ENCODE data around the gene NRF1.
A peak's percentile ranks its signal among the peaks of the same experiment; 100 is the strongest.
"Not testable (repeated sequence)": the region's sequence is repeated elsewhere in the genome, so short reads cannot be mapped to it uniquely, and the experiment has no call there.

Gene NRF1

DNA sequence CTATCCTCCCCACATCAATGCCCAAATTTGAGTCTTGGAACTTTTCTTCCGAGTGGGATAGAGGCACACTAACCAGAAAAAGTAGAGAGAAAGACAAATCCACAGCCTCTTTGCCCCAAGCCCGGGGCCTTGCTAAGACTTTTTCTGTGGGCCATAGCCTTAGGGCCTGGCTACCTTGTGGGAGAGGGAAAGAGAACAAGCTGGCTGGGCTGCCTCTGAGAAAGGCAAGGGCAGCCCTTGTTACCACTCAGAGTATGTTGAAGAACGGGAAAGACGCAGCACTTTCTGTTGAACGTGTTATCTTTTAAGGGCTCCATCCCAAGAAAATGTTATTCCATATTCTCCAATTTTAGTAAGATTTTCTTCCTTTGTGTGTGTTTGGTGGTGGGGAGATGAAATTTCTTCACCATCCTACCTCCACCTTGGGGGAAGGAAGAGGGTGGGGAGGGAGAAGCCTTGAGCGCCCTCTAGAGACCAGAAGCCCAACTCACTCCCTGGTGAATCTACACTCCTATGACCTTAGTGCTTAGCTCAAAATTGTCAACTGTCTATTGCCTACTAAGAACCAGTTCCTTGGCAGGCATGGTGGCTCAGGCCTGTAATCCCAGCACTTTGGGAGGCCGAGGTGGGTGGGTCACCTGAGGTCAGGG lies 3.9 kb upstream of the NRF1 start:
- DNase-seq = peak; percentile 49 to 66

GRCh38 chr7:129609666-129610065 lies 1.9 kb upstream of the NRF1 start:
- no peak for DNase-seq

DNA sequence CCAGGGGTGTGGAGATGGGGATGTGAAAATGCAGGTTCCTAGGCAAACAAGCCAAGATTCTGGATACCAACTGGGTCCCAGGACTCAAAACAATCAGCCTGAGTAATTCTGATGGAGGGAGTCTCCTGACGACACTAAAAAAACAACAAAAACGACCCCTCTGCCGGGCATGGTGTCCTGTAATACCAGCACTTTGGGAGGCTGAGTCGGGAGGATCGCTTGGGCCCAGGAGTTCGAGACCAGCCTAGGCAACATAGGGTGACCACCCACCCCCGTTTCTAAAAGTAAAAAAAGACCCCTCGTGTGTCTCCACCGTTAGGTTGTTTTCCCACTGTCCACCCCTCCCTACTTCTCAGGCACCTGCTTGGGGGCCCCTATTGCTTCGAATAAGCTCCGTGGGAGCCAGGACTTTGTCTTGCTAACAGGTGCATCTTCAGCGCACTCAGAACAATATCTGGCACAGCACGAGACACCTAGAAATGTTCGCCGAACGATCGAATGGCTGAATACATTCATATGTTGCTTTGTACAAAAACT lies 743 bp upstream of the NRF1 start:
- DNase-seq = peak in 1 of 2 experiments; percentile 40

- peak; percentile 59 to 63 for DNase-seq
Observed at GRCh38 chr7:129612112-129613015, 844 bp downstream of the NRF1 start.

GRCh38 chr7:129613016-129613337 lies 1.5 kb downstream of the NRF1 start:
- DNase-seq = no peak

GRCh38 chr7:129615018-129615417 lies 3.5 kb downstream of the NRF1 start:
- DNase-seq = peak in 1 of 2 experiments; percentile 38

DNA sequence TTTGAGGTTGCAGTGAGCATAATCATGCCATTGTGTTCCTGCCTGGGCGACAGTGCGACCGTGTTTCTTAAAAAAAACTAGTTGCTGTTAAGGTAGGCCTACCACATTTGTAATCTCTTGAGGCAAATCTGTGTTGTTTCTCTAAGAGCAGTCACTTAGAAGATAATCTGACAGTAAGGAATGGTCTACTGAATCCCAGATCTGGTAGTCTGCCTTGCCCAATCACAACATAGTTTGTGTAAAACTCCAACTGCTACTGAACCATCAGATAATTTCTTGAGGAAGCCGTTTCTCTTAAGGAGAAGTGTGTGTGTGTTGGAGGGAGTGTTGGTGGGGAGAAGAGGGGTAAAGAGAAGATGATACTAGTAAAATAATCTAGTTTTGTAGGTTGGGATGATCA lies 5.0 kb downstream of the NRF1 start:
- DNase-seq = no peak

GRCh38 chr7:129617178-129617577 lies 5.7 kb downstream of the NRF1 start:
- no peak for DNase-seq

GRCh38 chr7:129617652-129618051 lies 6.1 kb downstream of the NRF1 start:
- no peak for DNase-seq

DNA sequence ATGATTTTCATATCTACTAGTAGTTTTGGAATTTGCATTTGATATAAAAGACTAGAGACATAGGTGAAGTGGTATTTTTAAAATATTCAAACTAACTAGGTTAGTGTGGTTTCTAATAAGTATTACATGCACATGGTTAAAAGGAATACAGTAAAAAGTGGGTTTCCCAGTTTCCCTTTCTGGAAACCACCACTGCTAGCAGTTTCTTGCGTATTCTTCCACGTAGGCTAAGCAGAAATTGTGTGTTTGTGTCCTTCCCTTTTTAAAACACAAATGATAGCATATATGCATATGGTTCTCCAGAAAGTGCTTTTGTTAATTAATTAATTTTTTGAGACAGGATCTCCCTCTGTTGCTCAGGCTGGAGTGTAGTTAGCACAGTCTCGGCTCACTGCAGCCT lies 15.4 kb downstream of the NRF1 start:
- DNase-seq = no peak

- DNase-seq = no peak
Observed at GRCh38 chr7:129630341-129630740, 18.8 kb downstream of the NRF1 start.

GRCh38 chr7:129634361-129635034 lies 23.0 kb downstream of the NRF1 start:
- DNase-seq = no peak

DNA sequence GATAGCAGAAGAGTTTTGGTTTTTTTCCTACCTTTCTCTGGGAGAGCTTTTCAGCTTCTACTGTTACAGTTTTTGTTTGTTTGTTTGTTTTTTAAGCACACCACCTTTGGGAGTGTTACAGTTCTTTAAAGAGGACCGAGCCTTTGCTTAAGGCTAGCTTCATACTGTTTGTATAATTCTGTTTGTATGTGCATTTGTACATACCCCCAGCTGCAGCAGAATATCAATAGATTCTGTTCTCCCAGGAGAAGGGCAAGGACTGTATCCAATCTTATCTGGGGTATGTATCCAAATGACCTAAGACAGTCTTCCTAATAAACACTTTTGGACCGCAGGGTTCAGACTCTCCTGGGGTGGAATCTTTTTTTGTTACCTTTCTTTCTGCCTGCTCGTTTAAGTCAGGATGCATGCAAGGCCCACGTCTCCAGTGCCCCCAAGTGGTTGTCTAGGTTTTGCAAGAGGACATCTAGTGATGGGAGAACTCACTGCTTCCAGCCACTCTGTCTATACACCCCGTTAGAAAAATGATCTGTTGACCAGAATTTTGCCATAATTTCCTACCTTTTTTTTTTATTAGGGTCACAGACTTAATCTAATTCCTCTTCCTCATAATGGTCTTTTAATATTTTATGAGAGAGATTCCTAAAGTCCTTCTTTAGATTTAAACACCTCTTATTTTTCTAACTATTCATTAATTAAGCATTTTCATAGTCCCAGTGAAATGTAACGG lies 23.9 kb downstream of the NRF1 start:
- DNase-seq = peak; percentile 74 to 75

- not testable (repeated sequence) for DNase-seq
Observed at GRCh38 chr7:129636030-129636550, 24.6 kb downstream of the NRF1 start.

DNA sequence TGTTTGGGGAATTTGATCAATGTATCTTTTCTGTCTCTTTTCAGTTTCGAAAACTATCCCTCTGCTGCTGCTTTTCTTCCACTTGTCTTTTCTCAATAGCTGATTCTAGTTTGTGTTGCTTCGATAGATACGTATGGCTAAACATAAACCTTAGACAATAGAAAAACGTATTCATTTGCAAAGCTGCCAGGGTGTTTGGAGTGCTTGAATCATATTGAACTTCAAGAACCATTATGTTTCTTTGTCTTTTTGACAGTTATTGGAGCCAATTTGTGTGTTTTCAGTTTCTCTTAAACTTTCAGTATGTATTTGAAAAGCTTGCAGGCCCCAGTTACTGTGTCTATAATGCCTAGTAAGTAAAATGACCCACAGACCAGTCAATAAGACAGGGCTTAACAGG lies 25.1 kb downstream of the NRF1 start:
- no peak for DNase-seq

DNA sequence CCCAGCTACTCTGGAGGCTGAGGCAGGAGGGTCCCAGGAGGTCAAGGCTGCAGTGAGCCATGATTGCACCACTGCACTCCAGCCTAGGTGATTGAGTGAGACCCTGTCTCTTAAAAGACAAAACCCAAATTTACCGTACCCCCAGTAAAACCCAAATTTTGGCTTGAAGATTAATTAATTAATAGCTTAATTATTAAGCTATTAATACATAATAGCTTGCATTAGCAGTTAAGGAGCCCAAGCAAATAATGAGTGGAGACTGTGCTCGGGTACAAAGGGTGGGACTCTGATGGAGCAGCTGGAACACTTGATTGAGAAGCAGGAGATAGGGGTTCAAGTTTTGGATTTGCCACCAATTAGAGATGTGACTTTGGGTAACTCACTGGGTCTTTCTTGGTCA lies 28.9 kb downstream of the NRF1 start:
- no peak for DNase-seq

GRCh38 chr7:129642871-129643549 lies 31.5 kb downstream of the NRF1 start:
- no peak for DNase-seq

- DNase-seq = no peak
Observed at GRCh38 chr7:129643550-129644170, 32.1 kb downstream of the NRF1 start.

DNA sequence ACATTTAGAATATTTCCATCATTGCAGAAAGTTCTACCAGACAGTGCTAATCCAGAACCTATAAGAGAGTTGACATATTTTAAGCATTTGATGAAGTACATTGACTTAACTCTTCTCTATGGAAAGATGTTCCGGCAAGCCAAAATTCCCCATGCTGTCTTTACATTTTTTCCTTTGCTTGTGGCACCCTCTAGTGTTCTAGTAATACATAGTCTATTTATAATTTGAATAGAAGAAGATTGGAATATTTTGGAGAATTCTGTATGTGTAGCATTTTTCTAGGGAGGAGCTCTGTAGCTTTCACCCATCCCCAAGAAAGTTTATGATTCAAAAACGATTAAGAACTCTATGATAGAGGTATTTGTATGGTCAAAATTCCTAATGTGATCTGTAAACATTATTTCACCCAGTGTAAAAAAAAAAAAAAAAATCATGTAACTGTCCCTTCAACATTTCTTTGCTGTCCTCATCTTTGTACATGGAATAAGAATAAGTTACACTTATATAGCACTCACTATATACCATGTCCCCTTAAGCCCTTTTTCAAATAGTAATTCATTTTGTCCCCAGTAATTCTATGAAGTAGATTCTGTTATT lies 33.2 kb downstream of the NRF1 start:
- no peak for DNase-seq

DNA sequence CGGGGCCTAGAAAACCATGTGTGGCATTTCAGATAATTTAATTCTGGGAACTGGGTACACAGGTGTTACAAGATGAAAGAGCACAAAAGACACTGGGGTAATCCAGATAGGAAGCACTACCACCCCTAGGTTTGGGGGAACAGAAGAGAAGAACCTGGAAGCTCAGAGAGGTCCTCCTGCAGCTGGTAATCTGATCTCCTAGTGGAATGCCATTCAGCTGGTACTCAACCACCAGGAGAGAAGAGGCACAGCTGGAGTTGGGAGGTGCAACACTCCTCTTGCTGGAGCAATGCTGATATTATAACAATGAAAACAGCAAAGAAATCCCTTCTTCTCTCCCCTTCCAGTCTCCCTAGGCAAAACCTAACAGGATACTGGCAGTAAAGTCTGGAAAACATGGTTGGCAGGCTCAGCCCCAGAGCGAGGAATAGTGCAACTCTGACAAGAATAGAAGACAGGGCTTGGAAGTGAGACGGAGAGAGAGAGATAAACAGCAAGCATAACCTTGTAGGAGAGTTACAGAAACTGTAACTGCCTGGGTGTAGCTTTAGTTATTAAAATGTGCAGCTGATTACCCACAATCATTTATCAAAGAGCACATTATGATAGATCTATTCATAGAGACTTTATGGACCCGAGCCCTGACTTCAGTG lies 35.0 kb downstream of the NRF1 start:
- no peak for DNase-seq

Measured in activated T-cell treated with anti-CD3 and anti-CD28 coated beads, Interleukin-2, amount 50 U/mL, for 48 hours (primary cell).